Activated CD8-positive, alpha-beta T cell treated with anti-CD3 and anti-CD28 coated beads for 36 hours (primary cell): ENCODE measurements around the gene ANKRD28. TPM values are rescaled to one million over a fixed set of nuclear protein-coding genes. Genes with fewer than 3 reads are reported as not detected.
A peak's percentile ranks its signal among the peaks of the same experiment; 100 is the strongest.

Source experiments
- ATAC-seq: fragments of 200-7000 bp; cut with Tn5 transposase; one replicate; pipeline ENCODE4 v1.10.0; 2021; ENCODE audit warnings: mild to moderate bottlenecking, moderate library complexity
- CTCF ChIA-PET: fragments of 350-600 bp; sonication (Branson Sonifier 250); formaldehyde crosslinking; loops from one replicate; lab custom pipeline; 2021; ENCODE audit warnings: antibody characterized with exemption; lab: Charles Lee
- POLR2A ChIA-PET: fragments of 350-600 bp; sonication (Branson Sonifier 250); formaldehyde crosslinking; loops from one replicate; lab custom pipeline; 2021; ENCODE audit warnings: antibody characterized with exemption; lab: Charles Lee
- DNase-seq: peaks from one replicate; pipeline ENCODE4 v3.0.0-alpha.2; 2020
- H3K27ac Mint-ChIP-seq: one replicate; pipeline ENCODE4 v1.8.0; 2021; ENCODE audit warnings: mild to moderate bottlenecking, mixed read lengths
- H3K27me3 Mint-ChIP-seq: one replicate; pipeline ENCODE4 v1.8.0; 2021; ENCODE audit warnings: mixed read lengths
- H3K36me3 Mint-ChIP-seq: one replicate; pipeline ENCODE4 v1.8.0; 2021; ENCODE audit warnings: low read depth, mixed read lengths
- H3K4me1 Mint-ChIP-seq: one replicate; pipeline ENCODE4 v1.8.0; 2021; ENCODE audit warnings: low read depth, mixed read lengths
- H3K4me3 Mint-ChIP-seq: one replicate; pipeline ENCODE4 v1.8.0; 2021; ENCODE audit warnings: mild to moderate bottlenecking, moderate library complexity, mixed read lengths
- H3K9me3 Mint-ChIP-seq: one replicate; pipeline ENCODE4 v1.8.0; 2021; ENCODE audit warnings: mixed read lengths
- intact Hi-C: fragments of 100-400 bp; cut with micrococcal nuclease; formaldehyde crosslinking; loops from one replicate; pipeline ENCODE4 v1.10.0; 2022
- total RNA-seq, 2 experiments: library from RNA; stranded (reverse); gene quantifications; one replicate each; pipeline ENCODE4 v1.2.3, GENCODE V29; 2021
- TF ChIP-seq, protein P1 (sequence below): fragments of 200-600 bp; IDR thresholded peaks from one replicate; pipeline ENCODE4 v1.8.0; 2022; ENCODE audit warnings: antibody characterized with exemption, mild to moderate bottlenecking

The ANKRD28 gene
- total RNA-seq, 2 experiments from 2014 or later: 32.9 to 35.3 TPM

DNA sequence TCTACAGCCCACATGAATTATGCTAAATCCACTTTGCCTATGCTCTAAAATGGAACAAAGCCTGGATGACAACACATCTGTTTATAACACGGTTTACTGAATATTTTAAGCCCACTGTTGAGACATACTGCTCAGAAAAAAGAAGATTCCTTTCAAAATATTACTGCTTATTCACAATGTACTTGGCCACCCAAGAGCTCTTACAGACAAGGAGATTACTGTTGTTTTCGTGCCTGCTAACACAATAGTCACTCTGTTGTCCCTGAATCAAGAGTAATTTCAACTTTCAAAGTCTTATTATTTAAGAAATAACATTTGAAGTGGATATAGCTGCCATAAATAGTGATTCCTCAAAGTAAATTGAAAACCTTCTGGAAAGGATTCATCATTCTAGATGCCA lies 70.9 kb downstream of the ANKRD28 start:
- TF ChIP-seq, protein P1, sequence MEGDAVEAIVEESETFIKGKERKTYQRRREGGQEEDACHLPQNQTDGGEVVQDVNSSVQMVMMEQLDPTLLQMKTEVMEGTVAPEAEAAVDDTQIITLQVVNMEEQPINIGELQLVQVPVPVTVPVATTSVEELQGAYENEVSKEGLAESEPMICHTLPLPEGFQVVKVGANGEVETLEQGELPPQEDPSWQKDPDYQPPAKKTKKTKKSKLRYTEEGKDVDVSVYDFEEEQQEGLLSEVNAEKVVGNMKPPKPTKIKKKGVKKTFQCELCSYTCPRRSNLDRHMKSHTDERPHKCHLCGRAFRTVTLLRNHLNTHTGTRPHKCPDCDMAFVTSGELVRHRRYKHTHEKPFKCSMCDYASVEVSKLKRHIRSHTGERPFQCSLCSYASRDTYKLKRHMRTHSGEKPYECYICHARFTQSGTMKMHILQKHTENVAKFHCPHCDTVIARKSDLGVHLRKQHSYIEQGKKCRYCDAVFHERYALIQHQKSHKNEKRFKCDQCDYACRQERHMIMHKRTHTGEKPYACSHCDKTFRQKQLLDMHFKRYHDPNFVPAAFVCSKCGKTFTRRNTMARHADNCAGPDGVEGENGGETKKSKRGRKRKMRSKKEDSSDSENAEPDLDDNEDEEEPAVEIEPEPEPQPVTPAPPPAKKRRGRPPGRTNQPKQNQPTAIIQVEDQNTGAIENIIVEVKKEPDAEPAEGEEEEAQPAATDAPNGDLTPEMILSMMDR: no peak
- Mint-ChIP-seq H3K4me3 (no peak overlapping the region), H3K4me1 (peaks cover 14% of the 10 kb centered on the region), H3K27ac (no peak overlapping the region), H3K36me3 (peaks cover 24% of the 10 kb centered on the region), H3K27me3 (no peaks in the 10 kb centered on the region), H3K9me3 (no peaks in the 10 kb centered on the region)
- ATAC-seq (no peak), DNase-seq (no peak)
- ChIA-PET CTCF (interaction anchor here (1.8 kb wide), 1 partner anchor 13 kb away, joined by 6 read pairs; no protein-coding TSS in a partner anchor), POLR2A (no interaction called here)
- intact Hi-C loops: no loop called here

DNA sequence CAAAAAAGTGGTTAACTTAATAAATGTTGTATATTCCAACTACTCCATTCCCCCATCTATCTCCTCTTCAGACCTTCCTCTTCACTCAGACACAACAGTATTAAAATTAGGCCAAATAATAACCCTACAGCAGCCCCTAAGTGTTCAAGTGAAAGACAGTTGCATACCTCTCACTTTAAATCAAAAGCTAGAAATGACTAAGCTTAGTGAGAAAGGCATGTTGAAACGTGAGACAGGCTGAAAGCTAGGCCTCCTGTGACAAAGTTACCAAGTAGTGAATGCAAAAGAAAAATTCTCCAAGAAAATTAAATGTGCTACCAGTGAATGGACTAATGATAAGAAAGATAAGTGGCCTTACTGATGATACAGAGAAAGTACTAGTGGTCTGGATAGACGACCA lies 71.7 kb downstream of the ANKRD28 start:
- Mint-ChIP-seq H3K9me3 (no peaks in the 10 kb centered on the region), H3K27ac (peak overlapping the region; percentile 37), H3K36me3 (peaks cover 23% of the 10 kb centered on the region), H3K4me3 (no peak overlapping the region), H3K4me1 (peaks cover 14% of the 10 kb centered on the region), H3K27me3 (no peaks in the 10 kb centered on the region)
- TF ChIP-seq, protein P1: no peak
- intact Hi-C loops: no loop called here
- POLR2A ChIA-PET: no interaction called here
- peak; percentile 60 for ATAC-seq
- DNase-seq: no peak
- CTCF ChIA-PET: interaction anchor here (1.8 kb wide), 1 partner anchor 12 kb away, joined by 6 read pairs; no protein-coding TSS in a partner anchor

DNA sequence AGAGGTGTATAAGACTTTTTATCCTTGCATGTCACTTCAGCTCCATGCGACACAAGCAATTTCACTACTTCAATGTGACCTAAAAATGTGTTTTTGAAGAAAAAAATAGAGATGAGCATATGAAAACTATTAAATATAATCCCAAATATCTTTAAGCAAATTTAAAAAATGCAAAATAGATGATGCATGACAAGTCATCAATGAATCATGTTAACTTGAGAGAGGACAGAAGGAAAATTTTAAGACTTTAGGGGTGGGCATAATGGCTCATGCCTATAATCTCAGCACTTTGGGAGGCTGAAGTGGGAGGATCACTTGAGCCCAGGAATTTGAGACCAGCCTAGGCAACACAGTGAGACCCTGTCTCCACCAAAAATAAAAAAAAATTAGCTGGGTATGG lies 73.3 kb downstream of the ANKRD28 start:
- TF ChIP-seq, protein P1: no peak
- ChIA-PET POLR2A (no interaction called here), CTCF (no interaction called here)
- no peaks in the 10 kb centered on the region for H3K9me3 Mint-ChIP-seq
- ATAC-seq (no peak), DNase-seq (no peak)
- intact Hi-C loops: no loop called here
- H3K4me1 Mint-ChIP-seq: peaks cover 14% of the 10 kb centered on the region
- H3K4me3 Mint-ChIP-seq: no peak overlapping the region
- no peak overlapping the region for H3K27ac Mint-ChIP-seq
- H3K27me3 Mint-ChIP-seq: no peaks in the 10 kb centered on the region
- peaks cover 31% of the 10 kb centered on the region for H3K36me3 Mint-ChIP-seq

DNA sequence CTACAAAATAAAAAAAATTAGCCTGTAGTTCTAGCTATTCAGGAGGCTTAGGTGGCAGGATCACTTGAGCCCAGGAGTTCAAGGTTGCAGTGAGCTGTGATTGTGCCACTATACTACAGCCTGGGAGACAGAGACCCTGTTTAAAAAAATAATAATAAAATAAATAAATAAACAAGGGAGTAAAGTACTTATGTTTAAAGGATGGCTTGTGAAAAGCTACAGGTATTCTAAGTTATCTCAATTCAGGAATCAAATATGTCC lies 74.2 kb downstream of the ANKRD28 start:
- CTCF ChIA-PET: interaction anchor here (0.8 kb wide), 1 partner anchor 93 kb away, joined by 3 read pairs; no protein-coding TSS in a partner anchor
- intact Hi-C loops: no loop called here
- Mint-ChIP-seq H3K36me3 (peaks cover 28% of the 10 kb centered on the region), H3K9me3 (no peaks in the 10 kb centered on the region), H3K4me1 (peaks cover 14% of the 10 kb centered on the region), H3K27me3 (no peaks in the 10 kb centered on the region), H3K27ac (no peak overlapping the region), H3K4me3 (no peak overlapping the region)
- DNase-seq: no peak
- TF ChIP-seq, protein P1: no peak
- POLR2A ChIA-PET: no interaction called here
- ATAC-seq: no peak

DNA sequence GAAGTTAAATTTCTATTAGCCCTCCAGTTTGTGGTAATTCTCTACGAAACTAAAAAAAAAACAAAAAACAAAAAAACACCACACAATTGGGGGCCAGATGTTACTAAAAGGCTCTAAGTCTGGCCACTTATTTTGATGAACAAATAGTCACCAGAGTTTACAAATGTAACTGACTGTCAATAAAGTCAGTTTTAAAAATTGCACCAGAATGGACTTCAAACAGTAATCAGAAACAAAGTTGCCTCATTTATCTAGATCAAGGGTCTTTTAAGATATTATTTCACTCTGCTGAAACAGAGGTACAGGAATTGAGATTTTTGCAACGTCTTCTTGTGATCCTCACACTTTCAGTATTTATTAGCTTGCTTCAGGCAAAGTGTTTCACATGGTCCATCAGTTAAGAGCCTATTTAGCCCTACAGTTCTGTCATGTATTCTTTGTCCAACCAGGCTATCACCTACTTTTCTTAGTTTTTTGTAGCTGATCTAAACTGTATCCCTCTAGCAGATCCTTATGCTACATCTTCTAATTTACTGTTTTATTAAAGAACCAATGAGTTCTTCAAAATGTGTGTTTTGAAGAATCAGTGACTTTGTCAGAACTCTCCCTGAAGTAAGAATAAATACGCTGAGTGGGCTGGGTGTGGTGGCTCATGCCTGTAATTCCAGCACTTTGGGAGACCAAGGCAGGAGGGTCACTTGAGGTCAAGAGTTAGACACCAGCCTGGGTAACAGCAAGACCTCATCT lies 74.7 kb downstream of the ANKRD28 start:
- TF ChIP-seq, protein P1: no peak
- no peak for ATAC-seq

More for the DNA sequence above, 74.7 kb downstream of the ANKRD28 start:
- Mint-ChIP-seq H3K9me3 (no peaks in the 10 kb centered on the region), H3K27me3 (no peaks in the 10 kb centered on the region), H3K4me3 (no peak overlapping the region), H3K27ac (no peak overlapping the region), H3K36me3 (peaks cover 28% of the 10 kb centered on the region), H3K4me1 (peaks cover 14% of the 10 kb centered on the region)
- no peak for DNase-seq
- POLR2A ChIA-PET: no interaction called here
- intact Hi-C loops: no loop called here
- CTCF ChIA-PET: interaction anchor here (0.8 kb wide), 1 partner anchor 92 kb away, joined by 3 read pairs; no protein-coding TSS in a partner anchor
